ENCODE results near the gene CASP8.
A peak's percentile ranks its signal among the peaks of the same experiment; 100 is the strongest.

Gene CASP8
- total RNA-seq, result 24.9 to 54.9 (median 37.4) reads per million in 17 experiments

- DNase-seq, result peak; percentile 75 to 89 (median 82)
These were observed at the start of gene CASP8 for GRCh38 chr2:201260302-201260800. CASP8 (plus strand) TSS chr2:201260536; CDS start chr2:201266487, 5,951 bp downstream.

DNA sequence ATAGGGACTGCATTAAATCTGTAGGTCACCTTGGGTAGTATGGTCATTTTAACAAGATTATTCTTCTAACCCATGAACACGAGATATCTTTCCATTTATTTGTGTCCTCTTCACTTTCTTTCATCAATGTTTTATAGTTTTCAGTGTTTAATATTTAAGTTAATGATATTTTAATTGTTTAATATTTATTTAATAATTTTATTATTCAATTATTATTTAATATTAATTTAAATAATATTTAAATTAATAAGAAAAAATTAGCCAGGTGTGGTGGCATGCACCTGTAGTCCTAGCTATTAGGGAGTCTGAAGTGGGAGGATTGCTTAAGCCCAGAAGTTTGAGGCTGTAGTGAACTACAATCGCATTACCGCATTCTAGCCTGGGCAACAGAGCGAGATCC lies 44.4 kb upstream of the CASP8 start:
- no peak for DNase-seq

GRCh38 chr2:201216918-201217317 lies 43.4 kb upstream of the CASP8 start:
- DNase-seq, result no peak

DNA sequence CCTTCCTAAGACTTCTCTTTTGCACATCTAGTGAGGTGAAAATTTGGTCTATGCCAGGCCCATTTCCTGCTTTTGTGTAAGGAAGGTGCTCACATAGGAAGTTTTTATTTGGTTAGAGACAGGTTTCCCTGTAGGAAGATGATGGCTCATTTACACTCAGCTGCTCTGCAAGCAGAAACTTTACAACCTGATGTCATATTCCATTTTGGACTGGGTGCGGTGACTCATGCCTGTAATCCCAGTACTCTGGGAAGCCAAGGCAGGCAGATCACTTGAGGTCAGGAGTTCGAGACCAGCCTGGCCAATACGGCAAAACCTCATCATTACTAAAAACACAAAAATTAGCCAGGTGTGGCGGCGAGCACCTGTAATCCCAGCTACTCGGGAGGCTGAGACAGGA lies 41.6 kb upstream of the CASP8 start:
- DNase-seq, result no peak

DNA sequence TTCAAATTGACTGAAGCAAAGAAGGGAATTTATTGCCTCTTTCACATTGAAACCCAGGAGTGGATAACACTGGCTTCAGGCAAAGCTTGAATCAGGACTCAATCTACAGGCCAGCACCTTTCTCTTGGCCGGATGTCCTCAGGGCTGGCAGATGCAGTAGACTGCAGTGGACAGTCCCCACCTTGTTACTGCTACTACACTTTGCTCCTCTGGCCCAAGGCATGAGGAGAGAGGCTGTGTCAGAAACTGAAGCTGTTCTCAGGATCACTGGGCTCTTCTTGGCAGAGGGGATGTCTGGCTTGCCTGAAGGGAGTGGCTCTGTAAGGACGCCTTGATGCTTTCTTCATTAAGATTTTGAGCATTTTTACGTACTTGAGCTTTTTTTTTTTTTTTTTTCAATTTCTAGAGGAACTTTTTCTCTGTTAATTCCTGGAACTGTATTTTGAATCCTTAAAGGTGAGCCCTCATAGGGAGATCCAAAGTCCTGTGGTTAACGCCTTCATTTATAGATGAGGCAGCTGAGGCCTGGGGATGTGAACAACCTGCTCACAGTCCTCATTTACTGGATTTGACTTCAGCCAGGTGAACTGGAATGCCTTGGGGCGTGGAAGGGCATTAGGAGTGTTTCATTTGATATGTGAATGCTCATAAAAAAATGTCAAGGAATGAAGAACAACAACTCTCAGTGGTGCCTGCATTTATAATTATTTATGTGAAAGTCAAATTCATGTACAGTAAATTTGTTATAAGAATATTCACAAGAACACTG lies 40.8 kb upstream of the CASP8 start:
- no peak for DNase-seq

DNA sequence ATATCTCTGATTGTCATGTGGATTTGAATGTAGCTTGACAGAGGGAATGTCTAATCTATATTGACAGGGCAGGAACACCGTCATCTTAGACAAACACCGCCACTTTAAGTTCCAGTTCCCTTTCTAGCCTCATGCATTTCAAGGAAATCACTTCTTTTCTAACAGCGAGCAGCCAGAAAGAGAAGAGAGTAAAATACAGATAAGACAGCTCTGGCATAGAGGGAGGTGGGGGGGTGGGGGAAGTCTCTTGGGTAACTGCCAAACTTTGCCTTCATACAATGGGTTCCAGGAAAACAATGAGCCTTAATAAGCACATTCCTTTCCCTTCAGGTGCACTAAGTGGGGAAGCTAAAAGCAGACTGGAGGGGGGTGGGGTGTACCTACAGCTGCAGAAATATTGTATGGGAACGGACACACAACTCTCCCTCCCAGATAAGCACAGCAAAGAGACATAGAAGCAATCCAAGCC lies 40.2 kb upstream of the CASP8 start:
- peak in 3 of 4 experiments; percentile 8 to 34 (median 25) for DNase-seq

GRCh38 chr2:201223089-201224073 lies 37.0 kb upstream of the CASP8 start:
- no peak for DNase-seq

DNA sequence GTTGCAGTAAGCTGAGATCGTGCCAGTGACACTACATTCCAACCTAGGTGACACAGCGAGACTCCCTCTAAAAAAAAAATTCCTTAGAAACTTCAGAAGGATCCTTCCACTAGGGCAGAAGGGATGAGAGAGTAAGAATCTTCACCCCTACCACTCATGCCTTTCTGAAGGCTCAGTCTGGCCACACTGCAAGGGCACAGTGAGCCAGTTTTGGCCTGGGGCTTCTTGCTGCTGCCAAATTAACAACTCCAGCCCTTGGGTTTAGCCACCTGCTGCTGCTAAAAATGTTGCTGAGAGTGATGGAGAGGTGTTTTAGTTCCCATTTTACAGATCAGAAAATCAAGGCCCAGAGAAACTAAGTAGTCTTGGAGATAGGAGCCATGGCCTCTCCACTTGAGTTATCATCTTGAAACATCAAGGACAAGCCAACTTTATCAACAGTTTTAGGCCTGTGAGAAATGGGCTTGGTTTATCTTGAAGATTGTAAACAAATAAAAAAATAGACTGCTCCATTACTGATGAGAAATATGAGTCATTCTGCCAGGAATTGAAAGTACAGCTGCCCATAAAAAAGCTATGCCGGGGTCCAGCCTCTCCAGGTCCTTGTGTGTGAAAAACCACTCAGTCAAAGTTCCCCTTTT lies 31.9 kb upstream of the CASP8 start:
- peak in 2 of 4 experiments; percentile 20 to 29 for DNase-seq

DNA sequence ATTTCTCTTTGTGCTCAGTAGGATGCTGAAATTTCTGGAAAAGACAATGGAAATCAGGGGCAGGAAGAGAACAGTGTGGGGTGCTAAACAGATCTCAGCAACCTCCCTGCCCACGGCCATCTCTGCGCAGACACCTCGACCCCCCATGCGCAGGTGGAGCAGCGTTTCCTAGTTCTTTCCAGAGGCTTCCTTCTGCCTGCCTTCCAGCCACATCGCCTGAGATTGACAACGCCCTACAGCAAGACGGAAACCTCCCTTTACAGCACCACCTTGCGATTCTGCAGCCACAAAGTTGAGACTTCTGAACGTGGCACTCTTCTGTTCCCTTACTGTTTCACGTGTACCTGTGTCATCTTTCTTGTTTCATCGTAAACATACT lies 31.4 kb upstream of the CASP8 start:
- DNase-seq, result peak in 1 of 4 experiments; percentile 12

GRCh38 chr2:201231781-201232466 lies 28.4 kb upstream of the CASP8 start:
- DNase-seq, result peak; percentile 96 to 98 (median 96)

DNA sequence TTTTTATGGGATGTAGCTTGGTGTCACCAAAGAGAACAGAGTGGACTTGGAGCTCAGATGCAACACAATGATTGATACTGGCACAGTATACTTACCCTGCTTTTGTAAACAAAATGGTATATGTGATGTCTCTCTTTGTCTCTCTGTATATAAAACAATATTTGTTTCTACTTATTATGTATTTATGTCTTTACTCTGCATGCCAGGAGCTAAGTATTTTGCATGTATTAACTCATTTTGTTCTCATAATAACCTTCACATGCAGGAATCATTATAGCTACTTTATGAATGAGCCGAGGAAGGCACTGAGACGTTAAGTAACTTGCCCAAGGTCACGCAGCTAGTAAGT lies 27.9 kb upstream of the CASP8 start:
- DNase-seq, result no peak

DNA sequence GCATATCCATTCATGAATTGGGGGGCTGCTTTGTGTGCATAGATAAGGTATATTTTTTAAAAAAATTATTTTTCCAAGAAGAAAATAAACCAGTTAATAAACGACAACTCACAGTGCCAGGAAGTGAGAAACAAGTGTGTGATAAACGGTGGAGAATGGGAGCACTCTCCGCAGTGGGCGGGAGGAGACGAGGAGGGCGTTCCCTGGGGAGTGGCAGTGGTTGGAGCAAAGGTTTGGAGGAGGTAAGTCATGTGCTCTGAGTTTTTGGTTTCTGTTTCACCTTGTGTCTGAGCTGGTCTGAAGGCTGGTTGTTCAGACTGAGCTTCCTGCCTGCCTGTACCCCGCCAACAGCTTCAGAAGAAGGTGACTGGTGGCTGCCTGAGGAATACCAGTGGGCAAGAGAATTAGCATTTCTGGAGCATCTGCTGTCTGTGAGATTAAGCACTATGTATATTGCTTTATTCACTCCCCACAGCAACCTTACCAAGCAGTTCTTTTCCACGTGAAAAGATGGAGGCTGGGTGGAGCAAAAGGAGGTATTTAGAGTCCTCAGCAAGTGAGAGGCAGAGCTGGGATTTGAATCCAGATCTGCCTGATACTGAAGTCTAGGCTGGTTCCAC lies 27.0 kb upstream of the CASP8 start:
- DNase-seq, result peak; percentile 79 to 90 (median 89)

DNA sequence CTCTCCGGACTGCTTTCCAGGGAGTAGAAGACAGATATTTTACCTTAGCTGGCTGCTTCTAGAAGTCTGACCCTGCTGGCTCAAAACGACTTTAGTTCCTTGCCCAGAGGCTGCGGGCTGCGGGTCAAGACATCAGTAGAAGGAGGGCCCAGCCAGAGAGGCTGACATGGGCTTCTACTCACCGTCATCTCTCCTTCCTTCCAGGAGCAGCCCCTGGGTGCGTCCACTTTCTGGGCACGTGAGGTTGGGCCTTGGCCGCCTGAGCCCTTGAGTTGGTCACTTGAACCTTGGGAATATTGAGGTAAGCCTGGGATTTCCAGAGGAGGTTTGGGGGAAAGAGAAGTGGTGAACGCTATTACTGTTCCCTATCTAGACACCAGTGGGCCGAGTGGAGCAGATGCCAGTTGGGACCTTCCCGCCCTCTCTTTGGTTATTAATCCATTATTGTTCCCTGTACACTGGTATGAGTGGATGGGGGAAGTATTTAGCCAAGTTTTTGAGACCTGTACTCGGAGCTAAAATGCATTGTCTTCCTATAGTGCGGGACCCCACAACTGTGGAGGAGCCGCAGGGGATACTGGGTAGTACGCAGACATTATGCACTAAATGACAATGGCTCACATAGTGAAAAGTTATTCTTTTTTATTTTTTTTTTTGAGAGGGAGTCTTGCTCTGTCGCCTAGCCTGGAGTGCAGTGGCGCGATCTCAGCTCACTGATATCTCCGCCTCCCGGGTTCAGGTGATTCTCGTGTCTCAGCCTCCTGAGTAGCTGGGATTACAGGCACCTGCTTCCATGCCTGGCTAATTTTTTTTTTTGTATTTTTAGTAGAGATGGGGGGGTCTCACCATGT lies 26.3 kb upstream of the CASP8 start:
- DNase-seq, result peak in 3 of 4 experiments; percentile 18 to 42 (median 35)

DNA sequence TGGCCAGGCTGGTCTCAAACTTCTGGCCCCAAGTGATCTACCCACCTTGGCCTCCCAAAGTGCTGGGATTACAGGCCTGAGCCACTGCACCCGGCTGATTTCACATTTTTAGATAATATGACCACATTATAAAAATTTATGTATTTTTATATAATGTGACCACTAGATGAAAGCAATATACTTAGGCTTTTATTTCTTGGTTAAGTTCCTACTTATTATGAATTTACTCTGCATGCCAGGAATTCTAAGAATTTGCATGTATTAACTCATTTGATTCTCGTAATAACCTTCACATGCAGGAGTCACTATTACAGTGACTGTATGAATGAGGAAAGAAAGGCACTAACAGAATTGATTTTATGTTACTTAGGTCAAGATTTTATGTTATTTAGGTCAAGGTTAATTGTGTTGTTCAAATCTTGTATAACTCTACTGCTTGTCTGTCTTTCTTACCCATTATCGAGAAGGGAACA lies 25.6 kb upstream of the CASP8 start:
- DNase-seq, result no peak

DNA sequence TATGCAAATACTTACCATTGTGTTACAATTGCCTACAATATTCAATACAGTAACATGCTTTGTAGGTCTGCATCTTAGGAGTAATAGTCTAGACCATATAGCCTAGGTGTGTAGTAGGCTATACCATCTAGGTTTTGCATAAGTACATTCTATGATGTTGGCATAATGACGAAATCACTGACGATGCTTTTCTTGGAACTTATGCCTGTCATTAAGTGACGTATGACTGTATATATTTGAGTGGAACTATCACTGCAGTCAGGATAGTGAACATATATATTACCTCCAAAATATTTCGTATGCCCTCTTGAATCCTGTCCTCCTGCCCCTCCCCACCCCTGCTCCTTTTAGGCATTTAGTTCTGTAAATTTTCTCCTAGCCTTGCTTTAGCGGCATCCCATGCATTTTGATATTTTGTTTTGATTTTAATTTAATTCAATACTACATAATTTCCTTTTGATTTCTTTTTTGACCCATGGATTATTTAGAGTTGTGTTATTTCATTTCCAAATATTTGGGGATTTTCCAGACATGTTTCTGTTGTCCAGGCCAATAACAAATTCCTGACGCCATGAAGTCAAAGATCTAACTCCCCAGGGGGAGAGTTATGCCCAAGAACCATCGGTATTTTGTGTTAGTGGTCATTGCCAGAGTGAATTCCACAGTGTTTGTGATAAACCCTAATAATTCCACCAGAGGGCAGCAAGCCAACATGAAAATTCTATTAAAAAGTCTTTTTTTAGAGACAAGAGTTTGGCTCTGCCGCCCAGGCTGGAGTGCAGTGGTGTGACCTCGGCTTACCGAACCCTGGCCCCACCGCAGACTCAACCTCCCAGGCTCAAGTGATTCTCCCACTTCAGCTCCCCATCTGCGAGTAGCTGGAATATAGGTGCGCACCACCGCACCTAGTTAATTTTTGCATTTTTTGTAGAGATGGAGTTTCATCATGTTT lies 24.2 kb upstream of the CASP8 start:
- peak; percentile 69 to 90 (median 86) for DNase-seq

DNA sequence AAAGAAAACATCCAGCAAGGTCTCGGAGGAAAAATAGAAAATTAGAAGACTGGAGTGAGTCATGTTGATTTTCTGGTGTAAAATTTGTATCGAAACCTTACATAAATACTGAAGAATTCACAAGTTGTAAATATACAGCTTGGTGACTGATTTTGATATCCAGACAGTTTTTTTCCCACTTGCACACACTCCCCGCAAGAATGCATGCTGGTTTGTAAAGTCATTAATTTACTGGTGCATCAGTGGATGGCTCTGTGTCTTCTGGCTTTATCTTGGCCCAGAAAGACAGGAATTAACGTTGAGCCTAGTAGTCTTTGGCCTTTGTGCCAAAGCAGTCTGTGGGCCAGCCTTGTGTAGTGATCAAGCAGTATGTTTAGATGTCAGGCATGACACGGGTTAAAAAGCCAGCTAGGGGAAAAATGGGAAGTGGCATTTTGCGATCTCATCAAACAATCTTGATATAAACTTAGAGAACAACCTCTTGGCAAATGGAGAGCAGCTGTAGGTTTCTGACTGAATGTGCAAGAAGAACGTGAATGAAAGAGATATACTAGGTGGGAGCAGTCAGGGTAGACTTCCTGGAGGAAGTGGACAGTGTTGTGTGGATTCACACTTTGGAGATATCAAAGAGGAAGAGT lies 22.7 kb upstream of the CASP8 start:
- peak; percentile 57 to 72 (median 66) for DNase-seq

GRCh38 chr2:201239167-201239935 lies 21.0 kb upstream of the CASP8 start:
- peak; percentile 87 to 94 (median 94) for DNase-seq

All from suppressor macrophage (primary cell).